IPS-18c (cell line): ENCODE measurements around the gene CUL4A.
A peak's percentile ranks its signal among the peaks of the same experiment; 100 is the strongest.
"Not testable (repeated sequence)": the region's sequence is repeated elsewhere in the genome, so short reads cannot be mapped to it uniquely, and the experiment has no call there.

Experiments used
- H3K4me3 ChIP-seq: 2 replicates; pipeline ENCODE4 v1.7.0; 2013; ENCODE audit warnings: low read depth, mild to moderate bottlenecking, low read length, moderate library complexity; ENCODE audit not compliant: insufficient read depth
- H3K9me3 ChIP-seq: one replicate; pipeline ENCODE4 v1.6.1; 2013; ENCODE audit warnings: mild to moderate bottlenecking, low read length, moderate library complexity; ENCODE audit not compliant: control insufficient read depth, insufficient read depth

The CUL4A gene

GRCh38 chr13:113295776-113296175 lies 86.4 kb downstream of the CUL4A start:
- Histone ChIP-seq H3K4me3 (no peak overlapping the region), H3K9me3 (peaks cover 2% of the 10 kb centered on the region)

- Histone ChIP-seq H3K9me3 (peaks cover 2% of the 10 kb centered on the region), H3K4me3 (peak within 1 kb of the TSS; percentile 77)
Measured at GRCh38 chr13:113296823-113297369, 87.5 kb downstream of the CUL4A start, which contains the start of gene LAMP1. Gene LAMP1 (plus strand): TSS chr13:113297239. CDS start chr13:113297435, 196 bp downstream.

GRCh38 chr13:113297370-113298042 lies 88.1 kb downstream of the CUL4A start:
- peak overlapping the region; percentile 77 for H3K4me3 ChIP-seq
- H3K9me3 ChIP-seq, result peaks cover 2% of the 10 kb centered on the region

- peak overlapping the region; percentile 77 for H3K4me3 ChIP-seq
Measured at GRCh38 chr13:113298043-113298945, 88.9 kb downstream of the CUL4A start.

GRCh38 chr13:113299951-113300350 lies 90.5 kb downstream of the CUL4A start:
- no peaks in the 10 kb centered on the region for H3K9me3 ChIP-seq
- no peak overlapping the region for H3K4me3 ChIP-seq

More at GRCh38 chr13:113298043-113298945, 88.9 kb downstream of the CUL4A start:
- H3K9me3 ChIP-seq, result no peaks in the 10 kb centered on the region

GRCh38 chr13:113302986-113303385 lies 93.6 kb downstream of the CUL4A start:
- H3K4me3 ChIP-seq, result no peak overlapping the region

GRCh38 chr13:113304121-113304520 lies 94.7 kb downstream of the CUL4A start:
- H3K9me3 ChIP-seq, result no peaks in the 10 kb centered on the region
- no peak overlapping the region for H3K4me3 ChIP-seq

More at GRCh38 chr13:113302986-113303385, 93.6 kb downstream of the CUL4A start:
- no peaks in the 10 kb centered on the region for H3K9me3 ChIP-seq

GRCh38 chr13:113305208-113305607 lies 95.8 kb downstream of the CUL4A start:
- Histone ChIP-seq H3K4me3 (no peak overlapping the region), H3K9me3 (no peaks in the 10 kb centered on the region)

GRCh38 chr13:113307491-113307890 lies 98.1 kb downstream of the CUL4A start:
- Histone ChIP-seq H3K4me3 (no peak overlapping the region), H3K9me3 (no peaks in the 10 kb centered on the region)

GRCh38 chr13:113309473-113309872 lies 100.1 kb downstream of the CUL4A start:
- Histone ChIP-seq H3K9me3 (no peaks in the 10 kb centered on the region), H3K4me3 (no peak overlapping the region)

GRCh38 chr13:113314112-113314511 lies 104.7 kb downstream of the CUL4A start:
- H3K9me3 ChIP-seq, H3K4me3 ChIP-seq: not testable (repeated sequence)

GRCh38 chr13:113314895-113315470 lies 105.6 kb downstream of the CUL4A start:
- H3K9me3 ChIP-seq, H3K4me3 ChIP-seq: not testable (repeated sequence)

- H3K9me3 ChIP-seq, result no peaks in the 10 kb centered on the region
- no peak overlapping the region for H3K4me3 ChIP-seq
Measured at GRCh38 chr13:113315992-113316391, 106.6 kb downstream of the CUL4A start.
